ENCODE data around the gene RNF208.
A peak's percentile ranks its signal among the peaks of the same experiment; 100 is the strongest.

Gene RNF208

DNA sequence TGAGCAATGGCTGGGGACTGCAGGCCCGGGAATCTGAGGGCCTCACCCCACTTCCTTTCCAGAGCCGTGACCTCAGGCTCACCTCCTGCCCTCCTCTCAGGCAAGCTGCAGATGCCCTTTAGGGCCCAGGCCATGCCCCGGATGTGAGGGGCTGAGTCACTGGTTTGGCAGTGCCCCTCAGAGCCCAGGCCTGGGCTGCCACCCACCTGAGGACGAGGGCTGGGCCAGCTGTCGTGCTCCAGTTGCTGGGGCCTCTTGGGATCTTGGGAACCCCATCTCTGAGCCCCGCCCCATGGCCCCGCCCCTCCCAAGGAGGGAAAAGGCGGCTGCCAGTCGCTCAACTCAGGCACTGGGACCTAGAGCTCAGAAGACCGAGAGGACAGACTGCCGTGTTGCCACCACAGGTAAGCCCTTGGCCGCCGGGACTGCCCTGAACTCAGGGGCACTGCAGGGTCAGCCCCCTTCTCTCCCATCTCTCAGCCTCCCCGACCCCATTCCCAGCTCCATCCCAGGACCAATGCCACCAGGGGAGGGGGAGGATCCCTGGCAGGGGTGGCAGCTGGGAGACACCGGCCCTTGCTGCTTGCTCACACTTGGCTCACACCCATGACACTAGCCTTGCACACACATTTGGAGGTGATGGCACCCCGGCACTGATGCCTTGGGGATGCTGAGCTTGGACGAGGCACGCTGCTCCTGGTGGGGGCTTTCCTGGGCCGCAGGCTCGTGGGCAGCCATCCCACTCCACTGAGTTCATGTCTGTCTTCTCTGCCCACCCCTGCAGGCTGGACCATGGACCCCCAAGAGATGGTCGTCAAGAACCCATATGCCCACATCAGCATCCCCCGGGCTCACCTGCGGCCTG lies 3.0 kb upstream of the RNF208 start, which contains the start of gene CYSRT1:
CYSRT1 (plus strand) TSS at position 345 of the 865 bp plus-strand sequence; CDS start at position 793, 448 bp downstream.
- no peaks in the 10 kb centered on the region for H3F3A ChIP-seq (ENCODE audit: insufficient read depth, low read length)
- H3K27me3 ChIP-seq (ENCODE audit: insufficient read depth, low read length) = peaks cover 3% of the 10 kb centered on the region; the same call in 1 of the 2 replicates
- H3K9me2 ChIP-seq (ENCODE audit: low read depth, low read length) = no peaks in the 10 kb centered on the region
- no peak within 1 kb of the TSS for H2AFZ ChIP-seq (ENCODE audit: low read length)
- peak within 1 kb of the TSS; percentile 84 for H3K4me2 ChIP-seq (ENCODE audit: low read length)
- no peak for TF ChIP-seq EZH2 (IDR thresholded peaks at IDR 0.05; ENCODE audit: borderline replicate concordance, low read length)
- TF ChIP-seq, protein P1, sequence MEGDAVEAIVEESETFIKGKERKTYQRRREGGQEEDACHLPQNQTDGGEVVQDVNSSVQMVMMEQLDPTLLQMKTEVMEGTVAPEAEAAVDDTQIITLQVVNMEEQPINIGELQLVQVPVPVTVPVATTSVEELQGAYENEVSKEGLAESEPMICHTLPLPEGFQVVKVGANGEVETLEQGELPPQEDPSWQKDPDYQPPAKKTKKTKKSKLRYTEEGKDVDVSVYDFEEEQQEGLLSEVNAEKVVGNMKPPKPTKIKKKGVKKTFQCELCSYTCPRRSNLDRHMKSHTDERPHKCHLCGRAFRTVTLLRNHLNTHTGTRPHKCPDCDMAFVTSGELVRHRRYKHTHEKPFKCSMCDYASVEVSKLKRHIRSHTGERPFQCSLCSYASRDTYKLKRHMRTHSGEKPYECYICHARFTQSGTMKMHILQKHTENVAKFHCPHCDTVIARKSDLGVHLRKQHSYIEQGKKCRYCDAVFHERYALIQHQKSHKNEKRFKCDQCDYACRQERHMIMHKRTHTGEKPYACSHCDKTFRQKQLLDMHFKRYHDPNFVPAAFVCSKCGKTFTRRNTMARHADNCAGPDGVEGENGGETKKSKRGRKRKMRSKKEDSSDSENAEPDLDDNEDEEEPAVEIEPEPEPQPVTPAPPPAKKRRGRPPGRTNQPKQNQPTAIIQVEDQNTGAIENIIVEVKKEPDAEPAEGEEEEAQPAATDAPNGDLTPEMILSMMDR (IDR thresholded peaks at IDR 0.05; ENCODE audit: low read length) = no peak
- no peak within 1 kb of the TSS for H3K27ac ChIP-seq (ENCODE audit: low read depth, low read length, poor library complexity, severe bottlenecking)
- no peaks in the 10 kb centered on the region for H3K9me3 ChIP-seq (ENCODE audit: low read length)
- no peaks in the 10 kb centered on the region for H4K20me1 ChIP-seq (ENCODE audit: insufficient read depth, low read length)
- peaks cover 17% of the 10 kb centered on the region for H3K4me1 ChIP-seq (ENCODE audit: insufficient read depth, low read length, severe bottlenecking)
- H3K9ac ChIP-seq (ENCODE audit: low read length) = peak within 1 kb of the TSS; percentile 91
- H3K79me2 ChIP-seq (ENCODE audit: insufficient read depth, low read length) = no peaks in the 10 kb centered on the region
- peak within 1 kb of the TSS; percentile 81 for H3K4me3 ChIP-seq (ENCODE audit: low read depth, low read length, poor library complexity, severe bottlenecking)
- no peaks in the 10 kb centered on the region for H3K36me3 ChIP-seq (ENCODE audit: insufficient read depth, low read length)

GRCh38 chr9:137223078-137223970 lies 1.3 kb upstream of the RNF208 start:
- Histone ChIP-seq H4K20me1 (ENCODE audit: insufficient read depth, low read length) (no peaks in the 10 kb centered on the region), H3K4me3 (ENCODE audit: low read depth, low read length, poor library complexity, severe bottlenecking) (peak overlapping the region; percentile 81), H3K4me2 (ENCODE audit: low read length) (peak overlapping the region; percentile 84), H3K9ac (ENCODE audit: low read length) (peak overlapping the region; percentile 91), H3K4me1 (ENCODE audit: insufficient read depth, low read length, severe bottlenecking) (peaks cover 17% of the 10 kb centered on the region), H2AFZ (ENCODE audit: low read length) (no peak overlapping the region), H3K36me3 (ENCODE audit: insufficient read depth, low read length) (peaks cover 6% of the 10 kb centered on the region; the same call in 1 of the 2 replicates), H3K9me2 (ENCODE audit: low read depth, low read length) (no peaks in the 10 kb centered on the region), H3K27ac (ENCODE audit: low read depth, low read length, poor library complexity, severe bottlenecking) (no peak overlapping the region), H3K79me2 (ENCODE audit: insufficient read depth, low read length) (no peaks in the 10 kb centered on the region), H3F3A (ENCODE audit: insufficient read depth, low read length) (no peaks in the 10 kb centered on the region), H3K27me3 (ENCODE audit: insufficient read depth, low read length) (peaks cover 2% of the 10 kb centered on the region; the same call in 1 of the 2 replicates), H3K9me3 (ENCODE audit: low read length) (no peaks in the 10 kb centered on the region)
- TF ChIP-seq, protein P1 (IDR thresholded peaks at IDR 0.05; ENCODE audit: low read length) = no peak
- no peak for TF ChIP-seq EZH2 (IDR thresholded peaks at IDR 0.05; ENCODE audit: borderline replicate concordance, low read length)

GRCh38 chr9:137221506-137222111 lies 431 bp downstream of the RNF208 start:
- Histone ChIP-seq H3K9ac (ENCODE audit: low read length) (no peak overlapping the region), H3K36me3 (ENCODE audit: insufficient read depth, low read length) (peaks cover 6% of the 10 kb centered on the region; the same call in 1 of the 2 replicates), H4K20me1 (ENCODE audit: insufficient read depth, low read length) (no peaks in the 10 kb centered on the region), H2AFZ (ENCODE audit: low read length) (no peak overlapping the region), H3K9me3 (ENCODE audit: low read length) (no peaks in the 10 kb centered on the region), H3F3A (ENCODE audit: insufficient read depth, low read length) (no peaks in the 10 kb centered on the region), H3K4me2 (ENCODE audit: low read length) (peak overlapping the region; percentile 51; the same call in 1 of the 2 replicates), H3K27me3 (ENCODE audit: insufficient read depth, low read length) (no peaks in the 10 kb centered on the region), H3K9me2 (ENCODE audit: low read depth, low read length) (no peaks in the 10 kb centered on the region), H3K79me2 (ENCODE audit: insufficient read depth, low read length) (no peaks in the 10 kb centered on the region), H3K4me3 (ENCODE audit: low read depth, low read length, poor library complexity, severe bottlenecking) (peak overlapping the region; percentile 47), H3K27ac (ENCODE audit: low read depth, low read length, poor library complexity, severe bottlenecking) (no peak overlapping the region), H3K4me1 (ENCODE audit: insufficient read depth, low read length, severe bottlenecking) (peaks cover 26% of the 10 kb centered on the region)
- no peak for TF ChIP-seq EZH2 (IDR thresholded peaks at IDR 0.05; ENCODE audit: borderline replicate concordance, low read length)
- TF ChIP-seq, protein P1 (IDR thresholded peaks at IDR 0.05; ENCODE audit: low read length) = no peak
